ENCODE data around the gene NES. TPM values are rescaled to one million over a fixed set of nuclear protein-coding genes. Genes with fewer than 3 reads are reported as not detected.
A peak's percentile ranks its signal among the peaks of the same experiment; 100 is the strongest.

The NES gene
- polyA plus RNA-seq, 2 of the 4 experiments (the other 2 are of a cell fraction): 0.57 to 2.1 TPM

DNA sequence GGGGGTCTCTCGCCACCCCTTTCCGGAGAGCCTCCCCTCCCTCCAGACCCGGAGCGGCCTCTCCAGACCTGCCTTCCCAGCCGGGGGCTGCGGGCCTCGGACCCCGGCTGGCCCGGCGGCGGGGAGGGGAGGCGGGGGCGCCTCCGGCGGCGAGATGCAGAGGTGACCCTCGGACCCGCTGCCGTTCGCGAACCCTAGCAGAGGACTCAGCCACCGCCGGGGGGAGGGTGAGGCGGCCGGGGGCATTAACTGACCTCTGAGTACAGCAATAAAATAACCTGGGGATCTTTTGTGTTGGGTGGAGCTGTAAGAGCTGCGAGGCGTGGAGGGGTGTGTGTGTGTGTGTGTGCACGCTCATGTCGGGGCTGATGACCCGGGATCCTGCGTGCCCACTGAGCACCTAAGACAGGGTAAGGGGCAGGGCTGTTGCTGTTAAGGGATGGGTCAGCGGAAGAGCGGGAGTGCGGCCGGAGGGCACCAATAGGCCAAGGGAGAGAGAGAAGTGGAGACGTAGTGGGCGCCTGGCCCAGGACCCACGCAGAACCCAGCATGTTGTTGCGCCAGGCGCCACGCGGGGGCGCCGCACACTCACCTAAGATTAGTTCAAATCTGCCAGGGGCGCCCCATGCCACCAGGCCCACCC is 51.6 kb downstream of the NES start:
- POLR2A ChIA-PET: interaction anchor here (1.5 kb wide), 1 partner anchor 52 kb away, joined by 3 read pairs; no protein-coding TSS in a partner anchor
- Histone ChIP-seq H3K4me2 (peak overlapping the region; percentile 94), H3K9me3 (no peaks in the 10 kb centered on the region), H3K4me1 (peaks cover 12% of the 10 kb centered on the region), H3K27ac (peak overlapping the region; percentile 3 to 76; a peak in 3 of 6 replicates), H3K4me3 (peak overlapping the region; percentile 49)
- CTCF ChIA-PET: interaction anchor here (0.6 to 25.7 kb wide), 17 partner anchors 9 to 387 kb away, joined by 3 to 495 read pairs (median 11); partner anchors contain the start of genes BCAN, CRABP2, HAPLN2 and NES
- FAIRE-seq (no peak), DNase-seq (ENCODE audit: low read depth in 1 of 2, low spot score in 1 of 2) (peak in 1 of 2 experiments; percentile 61), ATAC-seq (peak; percentile 27 to 64)
- TF ChIP-seq SMC3 (IDR thresholded peaks at IDR 0.05) (peak; percentile 49), ZNF302 (CRISPR knock-in tag; IDR thresholded peaks at IDR 0.05) (no peak), KDM5A (IDR thresholded peaks at IDR 0.05) (no peak), RARB (CRISPR knock-in tag; IDR thresholded peaks at IDR 0.05) (no peak), RAD21 (conservative IDR thresholded peaks at IDR 0.05 in 1 of 2, IDR thresholded peaks at IDR 0.05 in 1 of 2) (peak; percentile 65 to 72)
- TF ChIP-seq, protein P1, sequence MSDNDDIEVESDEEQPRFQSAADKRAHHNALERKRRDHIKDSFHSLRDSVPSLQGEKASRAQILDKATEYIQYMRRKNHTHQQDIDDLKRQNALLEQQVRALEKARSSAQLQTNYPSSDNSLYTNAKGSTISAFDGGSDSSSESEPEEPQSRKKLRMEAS (IDR thresholded peaks at IDR 0.05): no peak
- TF ChIP-seq, protein P2, sequence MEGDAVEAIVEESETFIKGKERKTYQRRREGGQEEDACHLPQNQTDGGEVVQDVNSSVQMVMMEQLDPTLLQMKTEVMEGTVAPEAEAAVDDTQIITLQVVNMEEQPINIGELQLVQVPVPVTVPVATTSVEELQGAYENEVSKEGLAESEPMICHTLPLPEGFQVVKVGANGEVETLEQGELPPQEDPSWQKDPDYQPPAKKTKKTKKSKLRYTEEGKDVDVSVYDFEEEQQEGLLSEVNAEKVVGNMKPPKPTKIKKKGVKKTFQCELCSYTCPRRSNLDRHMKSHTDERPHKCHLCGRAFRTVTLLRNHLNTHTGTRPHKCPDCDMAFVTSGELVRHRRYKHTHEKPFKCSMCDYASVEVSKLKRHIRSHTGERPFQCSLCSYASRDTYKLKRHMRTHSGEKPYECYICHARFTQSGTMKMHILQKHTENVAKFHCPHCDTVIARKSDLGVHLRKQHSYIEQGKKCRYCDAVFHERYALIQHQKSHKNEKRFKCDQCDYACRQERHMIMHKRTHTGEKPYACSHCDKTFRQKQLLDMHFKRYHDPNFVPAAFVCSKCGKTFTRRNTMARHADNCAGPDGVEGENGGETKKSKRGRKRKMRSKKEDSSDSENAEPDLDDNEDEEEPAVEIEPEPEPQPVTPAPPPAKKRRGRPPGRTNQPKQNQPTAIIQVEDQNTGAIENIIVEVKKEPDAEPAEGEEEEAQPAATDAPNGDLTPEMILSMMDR (IDR thresholded peaks at IDR 0.05): peak; percentile 80
- WGBS (ENCODE audit: missing lambda C conversion rate): under 1% methylated on average over 26 of the region's 45 CpGs

DNA sequence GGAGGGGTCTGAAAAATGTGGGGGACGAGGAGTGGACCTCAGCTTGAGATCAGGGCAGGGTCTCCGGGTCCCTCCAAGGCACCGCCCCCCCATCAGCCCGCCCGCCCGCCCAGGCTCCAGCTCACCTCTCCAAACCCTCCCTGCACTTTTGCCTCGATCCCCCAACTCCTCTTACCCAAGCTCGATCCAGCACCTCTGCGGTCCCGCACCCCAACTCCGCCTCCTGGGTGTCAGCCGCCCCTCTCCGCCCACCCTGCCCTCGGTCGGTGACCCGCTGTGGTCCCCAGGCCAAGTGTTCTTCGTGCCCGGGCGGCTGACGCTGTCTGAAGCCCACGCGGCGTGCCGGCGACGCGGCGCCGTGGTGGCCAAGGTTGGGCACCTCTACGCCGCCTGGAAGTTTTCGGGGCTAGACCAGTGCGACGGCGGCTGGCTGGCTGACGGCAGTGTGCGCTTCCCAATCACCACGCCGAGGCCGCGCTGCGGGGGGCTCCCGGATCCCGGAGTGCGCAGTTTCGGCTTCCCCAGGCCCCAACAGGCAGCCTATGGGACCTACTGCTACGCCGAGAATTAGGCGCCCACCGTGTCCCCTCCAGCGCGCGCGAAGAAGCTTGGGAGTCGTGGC is 52.3 kb downstream of the NES start:
- Histone ChIP-seq H3K4me2 (peak overlapping the region; percentile 94), H3K4me3 (peak overlapping the region; percentile 49), H3K9me3 (no peaks in the 10 kb centered on the region), H3K27ac (peak overlapping the region; percentile 3 to 76; a peak in 4 of 6 replicates), H3K4me1 (peaks cover 12% of the 10 kb centered on the region)
- DNase-seq (ENCODE audit: low read depth in 1 of 2, low spot score in 1 of 2) (no peak), ATAC-seq (peak; percentile 35 to 45), FAIRE-seq (no peak)
- ChIA-PET CTCF (interaction anchor here (0.6 to 25.7 kb wide), 24 partner anchors 10 to 388 kb away, joined by 3 to 495 read pairs (median 6); partner anchors contain the start of genes BCAN, CRABP2, HAPLN2 and HDGF), POLR2A (interaction anchor here (0.9 to 1.5 kb wide), 4 partner anchors 53 to 124 kb away, joined by 3 to 6 read pairs (median 4); partner anchors contain the start of genes ISG20L2 and METTL25B)
- peak; percentile 54; the same call in 1 of the 2 replicates for TF ChIP-seq RNF2 (IDR thresholded peaks at IDR 0.05; ENCODE audit: borderline replicate concordance, low read depth)
- TF ChIP-seq EP300 (IDR thresholded peaks at IDR 0.05): no peak
- TF ChIP-seq, protein P1 (IDR thresholded peaks at IDR 0.05): peak; percentile 16; the same call in 1 of the 2 replicates
- WGBS (ENCODE audit: missing lambda C conversion rate): 8% methylated on average over 6 of the region's 55 CpGs

DNA sequence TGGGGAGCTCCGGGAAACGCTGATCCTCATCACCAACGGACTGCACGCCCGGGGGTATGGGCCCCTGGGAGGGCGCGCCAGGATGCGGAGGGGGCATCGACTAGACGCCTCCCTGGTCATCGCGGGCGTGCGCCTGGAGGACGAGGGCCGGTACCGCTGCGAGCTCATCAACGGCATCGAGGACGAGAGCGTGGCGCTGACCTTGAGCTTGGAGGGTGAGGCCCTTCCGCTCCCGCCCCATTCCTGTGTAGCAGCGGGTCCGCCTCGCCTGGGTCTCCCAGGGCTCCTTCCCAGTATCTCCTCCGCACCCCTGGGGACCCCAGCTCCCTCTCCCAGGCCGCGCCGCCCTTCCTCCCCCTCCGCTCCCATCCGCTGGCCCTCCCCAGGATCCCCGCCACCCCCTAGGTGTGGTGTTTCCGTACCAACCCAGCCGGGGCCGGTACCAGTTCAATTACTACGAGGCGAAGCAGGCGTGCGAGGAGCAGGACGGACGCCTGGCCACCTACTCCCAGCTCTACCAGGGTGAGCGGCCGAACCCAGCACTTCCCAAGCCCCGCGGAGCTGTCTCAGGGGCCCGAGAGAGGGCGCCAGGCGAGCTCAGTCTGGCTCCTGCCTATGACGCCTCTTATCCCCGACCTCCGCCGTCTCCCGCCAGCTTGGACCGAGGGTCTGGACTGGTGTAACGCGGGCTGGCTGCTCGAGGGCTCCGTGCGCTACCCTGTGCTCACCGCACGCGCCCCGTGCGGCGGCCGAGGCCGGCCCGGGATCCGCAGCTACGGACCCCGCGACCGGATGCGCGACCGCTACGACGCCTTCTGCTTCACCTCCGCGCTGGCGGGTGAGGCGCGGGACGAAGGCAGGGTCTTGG is 53.0 kb downstream of the NES start:
- POLR2A ChIA-PET: interaction anchor here (0.9 to 1.5 kb wide), 4 partner anchors 54 to 123 kb away, joined by 3 to 6 read pairs (median 4); partner anchors contain the start of genes ISG20L2 and METTL25B
- H3K4me3 ChIP-seq: peak overlapping the region; percentile 49
- no peaks in the 10 kb centered on the region for H3K9me3 ChIP-seq
- CTCF ChIA-PET: interaction anchor here (0.8 to 25.7 kb wide), 20 partner anchors 9 to 297 kb away, joined by 3 to 495 read pairs (median 8); partner anchors contain the start of genes BCAN, CRABP2, HAPLN2 and HDGF
- peak overlapping the region; percentile 94 for H3K4me2 ChIP-seq
- WGBS (ENCODE audit: missing lambda C conversion rate): 22% methylated on average over 25 of the region's 87 CpGs
- H3K27ac ChIP-seq: peak overlapping the region; percentile 13 to 76; a peak in 3 of 6 replicates
- TF ChIP-seq, protein P2 (IDR thresholded peaks at IDR 0.05): peak; percentile 51
- TF ChIP-seq KDM5A (IDR thresholded peaks at IDR 0.05) (no peak), JUN (IDR thresholded peaks at IDR 0.05) (no peak), ZC3H11A (IDR thresholded peaks at IDR 0.05) (no peak), ESRRA (IDR thresholded peaks at IDR 0.05; ENCODE audit: borderline replicate concordance, low read length) (no peak), EHMT2 (IDR thresholded peaks at IDR 0.05; ENCODE audit: low read depth) (no peak), SMC3 (IDR thresholded peaks at IDR 0.05) (peak; percentile 36; the same call in 1 of the 3 replicates), ZNF302 (CRISPR knock-in tag; IDR thresholded peaks at IDR 0.05) (no peak), RAD21 (conservative IDR thresholded peaks at IDR 0.05 in 1 of 2, IDR thresholded peaks at IDR 0.05 in 1 of 2) (peak; percentile 11 to 12; a peak in 1 of 5 replicates), HEYL (CRISPR knock-in tag; IDR thresholded peaks at IDR 0.05) (no peak)
- TF ChIP-seq, protein P1 (IDR thresholded peaks at IDR 0.05): peak; percentile 82
- TF ChIP-seq, protein P3, sequence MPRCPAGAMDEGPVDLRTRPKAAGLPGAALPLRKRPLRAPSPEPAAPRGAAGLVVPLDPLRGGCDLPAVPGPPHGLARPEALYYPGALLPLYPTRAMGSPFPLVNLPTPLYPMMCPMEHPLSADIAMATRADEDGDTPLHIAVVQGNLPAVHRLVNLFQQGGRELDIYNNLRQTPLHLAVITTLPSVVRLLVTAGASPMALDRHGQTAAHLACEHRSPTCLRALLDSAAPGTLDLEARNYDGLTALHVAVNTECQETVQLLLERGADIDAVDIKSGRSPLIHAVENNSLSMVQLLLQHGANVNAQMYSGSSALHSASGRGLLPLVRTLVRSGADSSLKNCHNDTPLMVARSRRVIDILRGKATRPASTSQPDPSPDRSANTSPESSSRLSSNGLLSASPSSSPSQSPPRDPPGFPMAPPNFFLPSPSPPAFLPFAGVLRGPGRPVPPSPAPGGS (IDR thresholded peaks at IDR 0.05): no peak
- TF ChIP-seq, protein P4, sequence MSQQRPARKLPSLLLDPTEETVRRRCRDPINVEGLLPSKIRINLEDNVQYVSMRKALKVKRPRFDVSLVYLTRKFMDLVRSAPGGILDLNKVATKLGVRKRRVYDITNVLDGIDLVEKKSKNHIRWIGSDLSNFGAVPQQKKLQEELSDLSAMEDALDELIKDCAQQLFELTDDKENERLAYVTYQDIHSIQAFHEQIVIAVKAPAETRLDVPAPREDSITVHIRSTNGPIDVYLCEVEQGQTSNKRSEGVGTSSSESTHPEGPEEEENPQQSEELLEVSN (IDR thresholded peaks at IDR 0.05; ENCODE audit: borderline replicate concordance, low read depth): peak; percentile 89
- TF ChIP-seq, protein P5, sequence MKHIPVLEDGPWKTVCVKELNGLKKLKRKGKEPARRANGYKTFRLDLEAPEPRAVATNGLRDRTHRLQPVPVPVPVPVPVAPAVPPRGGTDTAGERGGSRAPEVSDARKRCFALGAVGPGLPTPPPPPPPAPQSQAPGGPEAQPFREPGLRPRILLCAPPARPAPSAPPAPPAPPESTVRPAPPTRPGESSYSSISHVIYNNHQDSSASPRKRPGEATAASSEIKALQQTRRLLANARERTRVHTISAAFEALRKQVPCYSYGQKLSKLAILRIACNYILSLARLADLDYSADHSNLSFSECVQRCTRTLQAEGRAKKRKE (CRISPR knock-in tag; IDR thresholded peaks at IDR 0.05; ENCODE audit: low read depth): 0 out of 2 replicates have a peak, but pooled peaks have one; percentile 19
- peak; percentile 61 to 78 for DNase-seq (ENCODE audit: low read depth in 1 of 2, low spot score in 1 of 2)
- peak; percentile 84 to 92 for ATAC-seq
- H3K4me1 ChIP-seq: peaks cover 13% of the 10 kb centered on the region
- FAIRE-seq: no peak

Data from A549 (cell line).